Measurements from ENCODE around the gene B3GAT1. TPM values are rescaled to one million over a fixed set of nuclear protein-coding genes. Genes with fewer than 3 reads are reported as not detected.
"Not testable (repeated sequence)": the region's sequence is repeated elsewhere in the genome, so short reads cannot be mapped to it uniquely, and the experiment has no call there.

B3GAT1 gene
- polyA plus RNA-seq, 1 donor, result 2.0 TPM

- no CpG with 5 or more reads among the region's 5 CpGs for WGBS (ENCODE audit: insufficient coverage, low lambda C conversion rate)
These were observed 40.8 kb upstream of the B3GAT1 start for GRCh38 chr11:134452838-134453155.

DNA sequence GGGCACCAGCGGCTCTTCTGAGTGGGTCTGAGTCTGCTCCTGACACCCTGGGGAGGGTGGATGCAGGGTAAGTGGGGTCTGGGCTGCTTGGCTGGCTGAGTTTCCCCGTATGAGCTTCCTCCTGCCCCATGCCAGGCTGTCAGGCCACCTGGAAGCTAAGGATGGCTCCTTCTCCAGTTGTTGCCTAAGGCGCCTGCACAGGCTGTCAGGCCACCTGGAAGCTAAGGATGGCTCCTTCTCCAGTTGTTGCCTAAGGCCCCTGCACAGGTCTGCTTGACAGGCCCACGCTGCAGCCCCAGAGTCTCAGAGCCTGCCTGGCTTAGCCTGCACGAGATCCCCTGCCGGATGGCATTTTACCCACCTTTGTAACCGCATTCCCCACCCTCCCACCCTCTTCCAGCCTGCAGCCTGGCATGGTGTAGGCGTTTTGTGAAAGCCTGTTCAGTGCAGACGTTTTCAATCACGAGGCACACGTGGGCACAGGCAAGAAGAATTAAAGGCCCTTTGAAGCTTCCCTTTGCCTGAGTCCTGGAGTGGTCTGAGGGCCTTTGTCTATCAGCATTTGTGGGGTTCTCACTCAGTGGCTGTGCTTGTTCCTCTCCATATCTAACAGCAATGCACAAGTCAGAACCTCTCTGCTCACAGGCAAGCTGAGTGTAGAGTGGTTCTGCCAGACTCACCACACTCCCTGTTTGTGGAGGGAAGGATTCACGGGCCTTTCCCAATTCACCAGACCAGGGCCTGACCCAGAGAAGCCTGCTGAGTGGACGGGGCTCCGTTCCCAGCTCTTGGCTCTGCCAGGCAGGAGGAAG is 40.2 kb upstream of the B3GAT1 start:
- Histone ChIP-seq H3K36me3 (ENCODE audit: control insufficient read depth, insufficient read depth, low read length) (no peaks in the 10 kb centered on the region), H3K27ac (ENCODE audit: low read length) (no peak overlapping the region), H3K27me3 (ENCODE audit: control insufficient read depth, insufficient read depth, low read length) (peaks cover 3% of the 10 kb centered on the region), H3K4me3 (ENCODE audit: low read length) (no peak overlapping the region), H3K4me1 (ENCODE audit: control insufficient read depth, insufficient read depth, low read length) (no peaks in the 10 kb centered on the region), H3K9me3 (ENCODE audit: control insufficient read depth, low read depth, low read length) (no peaks in the 10 kb centered on the region)
- DNase-seq, result no peak
- WGBS (ENCODE audit: insufficient coverage, low lambda C conversion rate), result no CpG with 5 or more reads among the region's 14 CpGs

More at GRCh38 chr11:134452838-134453155, 40.8 kb upstream of the B3GAT1 start:
- Histone ChIP-seq H3K4me1 (ENCODE audit: control insufficient read depth, insufficient read depth, low read length) (no peaks in the 10 kb centered on the region), H3K9me3 (ENCODE audit: control insufficient read depth, low read depth, low read length) (peaks cover under 1% of the 10 kb centered on the region), H3K27me3 (ENCODE audit: control insufficient read depth, insufficient read depth, low read length) (no peaks in the 10 kb centered on the region), H3K36me3 (ENCODE audit: control insufficient read depth, insufficient read depth, low read length) (no peaks in the 10 kb centered on the region), H3K27ac (ENCODE audit: low read length) (no peak overlapping the region), H3K4me3 (ENCODE audit: low read length) (no peak overlapping the region)
- DNase-seq, result no peak

- H3K27ac ChIP-seq (ENCODE audit: low read length), result no peak overlapping the region
- no peaks in the 10 kb centered on the region for H3K9me3 ChIP-seq (ENCODE audit: control insufficient read depth, low read depth, low read length)
- H3K4me3 ChIP-seq (ENCODE audit: low read length), result no peak overlapping the region
- H3K4me1 ChIP-seq (ENCODE audit: control insufficient read depth, insufficient read depth, low read length), result no peaks in the 10 kb centered on the region
- DNase-seq, result no peak
- no peaks in the 10 kb centered on the region for H3K36me3 ChIP-seq (ENCODE audit: control insufficient read depth, insufficient read depth, low read length)
- peaks cover 3% of the 10 kb centered on the region for H3K27me3 ChIP-seq (ENCODE audit: control insufficient read depth, insufficient read depth, low read length)
- WGBS (ENCODE audit: insufficient coverage, low lambda C conversion rate), result no CpG with 5 or more reads among the region's 7 CpGs
These were observed 38.1 kb upstream of the B3GAT1 start for GRCh38 chr11:134450186-134450585.

GRCh38 chr11:134449713-134450112 is 37.7 kb upstream of the B3GAT1 start:
- no CpG with 5 or more reads among the region's 7 CpGs for WGBS (ENCODE audit: insufficient coverage, low lambda C conversion rate)
- peaks cover 3% of the 10 kb centered on the region for H3K27me3 ChIP-seq (ENCODE audit: control insufficient read depth, insufficient read depth, low read length)
- H3K36me3 ChIP-seq (ENCODE audit: control insufficient read depth, insufficient read depth, low read length), result no peaks in the 10 kb centered on the region
- H3K9me3 ChIP-seq (ENCODE audit: control insufficient read depth, low read depth, low read length), result no peaks in the 10 kb centered on the region
- H3K27ac ChIP-seq (ENCODE audit: low read length), result no peak overlapping the region
- H3K4me1 ChIP-seq (ENCODE audit: control insufficient read depth, insufficient read depth, low read length), result no peaks in the 10 kb centered on the region
- no peak overlapping the region for H3K4me3 ChIP-seq (ENCODE audit: low read length)
- DNase-seq, result no peak

GRCh38 chr11:134449051-134449450 is 37.0 kb upstream of the B3GAT1 start:
- Histone ChIP-seq H3K36me3 (ENCODE audit: control insufficient read depth, insufficient read depth, low read length) (no peaks in the 10 kb centered on the region), H3K4me1 (ENCODE audit: control insufficient read depth, insufficient read depth, low read length) (no peaks in the 10 kb centered on the region), H3K4me3 (ENCODE audit: low read length) (no peak overlapping the region), H3K9me3 (ENCODE audit: control insufficient read depth, low read depth, low read length) (no peaks in the 10 kb centered on the region), H3K27ac (ENCODE audit: low read length) (no peak overlapping the region), H3K27me3 (ENCODE audit: control insufficient read depth, insufficient read depth, low read length) (peaks cover 3% of the 10 kb centered on the region)
- no peak for DNase-seq
- no CpG with 5 or more reads among the region's 1 CpG for whole genome bisulfite sequencing (ENCODE audit: insufficient coverage, low lambda C conversion rate)

DNA sequence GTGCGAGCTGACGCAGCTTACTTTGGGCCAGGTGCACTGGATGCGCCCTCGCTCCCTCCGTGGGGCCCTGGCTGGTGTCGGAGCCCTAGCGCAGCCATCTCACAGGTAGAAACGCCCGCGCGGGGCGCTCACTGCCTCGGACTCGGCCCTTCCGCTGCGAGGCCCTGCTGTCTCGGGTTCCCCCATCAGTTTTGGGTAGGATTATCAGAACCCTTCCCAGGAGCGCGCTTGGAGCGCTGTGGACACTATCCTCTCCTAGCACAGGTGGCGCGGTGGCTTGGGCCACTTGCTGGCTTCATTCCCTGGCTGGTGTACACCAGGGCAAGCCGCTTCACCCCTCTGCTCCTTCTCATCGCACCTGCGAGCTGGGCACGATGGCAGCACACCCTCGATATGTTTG is 35.7 kb upstream of the B3GAT1 start:
- WGBS (ENCODE audit: insufficient coverage, low lambda C conversion rate), result no CpG with 5 or more reads among the region's 27 CpGs
- Histone ChIP-seq H3K36me3 (ENCODE audit: control insufficient read depth, insufficient read depth, low read length) (no peaks in the 10 kb centered on the region), H3K4me3 (ENCODE audit: low read length) (no peak overlapping the region), H3K4me1 (ENCODE audit: control insufficient read depth, insufficient read depth, low read length) (no peaks in the 10 kb centered on the region), H3K27me3 (ENCODE audit: control insufficient read depth, insufficient read depth, low read length) (peaks cover 3% of the 10 kb centered on the region), H3K27ac (ENCODE audit: low read length) (no peak overlapping the region), H3K9me3 (ENCODE audit: control insufficient read depth, low read depth, low read length) (no peaks in the 10 kb centered on the region)
- DNase-seq, result no peak

DNA sequence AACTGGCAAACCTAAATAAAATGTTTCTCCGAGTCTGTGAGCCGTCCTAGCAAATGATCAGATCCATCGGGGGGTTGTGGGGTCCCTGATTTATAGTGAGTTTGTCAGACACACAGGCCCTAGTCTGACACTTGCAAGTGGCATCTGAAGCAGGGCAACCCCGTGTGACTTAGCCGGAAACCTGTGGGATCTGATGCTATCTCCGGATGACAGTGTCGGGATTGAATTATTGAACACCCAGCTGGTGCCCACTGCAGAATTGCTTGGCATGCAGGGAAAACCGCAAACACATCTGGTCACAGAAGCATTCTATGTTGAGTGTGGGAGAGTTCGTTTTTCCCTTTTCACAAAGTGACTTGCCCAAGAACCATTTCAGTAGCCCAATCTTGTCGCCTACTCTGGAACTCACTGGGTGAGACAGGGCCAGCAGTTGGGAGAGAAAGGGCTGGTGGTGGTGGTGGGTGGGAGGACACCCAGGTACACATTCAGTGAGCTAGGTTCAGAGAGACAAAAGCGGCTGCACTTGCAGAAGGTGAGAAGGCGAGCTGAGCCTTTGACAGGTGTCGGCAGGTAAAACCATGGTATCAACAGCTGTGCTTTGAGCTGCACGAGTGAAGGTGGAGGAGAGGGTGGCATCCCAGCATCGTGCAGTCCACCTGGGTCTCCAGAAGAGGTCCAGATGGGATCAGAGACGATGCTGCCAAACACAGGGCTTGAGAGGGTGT is 33.7 kb upstream of the B3GAT1 start:
- WGBS (ENCODE audit: insufficient coverage, low lambda C conversion rate), result no CpG with 5 or more reads among the region's 16 CpGs
- H3K4me1 ChIP-seq (ENCODE audit: control insufficient read depth, insufficient read depth, low read length), result no peaks in the 10 kb centered on the region
- no peak for DNase-seq
- H3K4me3 ChIP-seq (ENCODE audit: low read length), result no peak overlapping the region
- H3K9me3 ChIP-seq (ENCODE audit: control insufficient read depth, low read depth, low read length), result no peaks in the 10 kb centered on the region
- H3K27ac ChIP-seq (ENCODE audit: low read length), result no peak overlapping the region
- H3K36me3 ChIP-seq (ENCODE audit: control insufficient read depth, insufficient read depth, low read length), result no peaks in the 10 kb centered on the region
- peaks cover 3% of the 10 kb centered on the region for H3K27me3 ChIP-seq (ENCODE audit: control insufficient read depth, insufficient read depth, low read length)

- H3K9me3 ChIP-seq (ENCODE audit: control insufficient read depth, low read depth, low read length); H3K27me3 ChIP-seq (ENCODE audit: control insufficient read depth, insufficient read depth, low read length); H3K4me1 ChIP-seq (ENCODE audit: control insufficient read depth, insufficient read depth, low read length); H3K4me3 ChIP-seq (ENCODE audit: low read length); H3K27ac ChIP-seq (ENCODE audit: low read length); DNase-seq; H3K36me3 ChIP-seq (ENCODE audit: control insufficient read depth, insufficient read depth, low read length): not testable (repeated sequence)
- 100% methylated on average over 1 of the region's 17 CpGs for WGBS (ENCODE audit: insufficient coverage, low lambda C conversion rate)
These were observed 32.4 kb upstream of the B3GAT1 start for GRCh38 chr11:134444160-134445108.

DNA sequence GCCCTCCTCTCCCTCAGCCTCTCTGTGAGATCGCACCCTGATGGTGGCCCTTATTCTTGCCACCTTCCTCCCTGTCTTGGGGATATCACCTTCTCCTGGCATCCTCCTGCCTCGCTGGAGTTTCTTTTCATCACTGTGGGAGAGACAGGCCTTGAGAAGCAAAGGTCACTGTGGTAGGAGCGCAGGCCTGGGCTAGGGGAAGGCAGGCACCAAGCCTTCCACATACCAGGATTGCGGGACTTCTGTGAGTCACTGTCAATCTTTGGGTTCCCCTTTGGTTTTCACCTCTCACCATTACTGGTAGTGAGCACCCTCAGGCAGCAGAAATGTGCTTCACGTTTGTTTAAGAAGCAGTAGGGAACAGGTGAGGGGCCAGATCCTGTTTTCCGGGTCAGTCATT is 31.2 kb upstream of the B3GAT1 start:
- Histone ChIP-seq H3K27ac (ENCODE audit: low read length) (no peak overlapping the region), H3K4me3 (ENCODE audit: low read length) (no peak overlapping the region), H3K9me3 (ENCODE audit: control insufficient read depth, low read depth, low read length) (no peaks in the 10 kb centered on the region), H3K27me3 (ENCODE audit: control insufficient read depth, insufficient read depth, low read length) (peaks cover 3% of the 10 kb centered on the region), H3K36me3 (ENCODE audit: control insufficient read depth, insufficient read depth, low read length) (no peaks in the 10 kb centered on the region), H3K4me1 (ENCODE audit: control insufficient read depth, insufficient read depth, low read length) (peaks cover 13% of the 10 kb centered on the region)
- 100% methylated on average over 1 of the region's 6 CpGs for WGBS (ENCODE audit: insufficient coverage, low lambda C conversion rate)
- no peak for DNase-seq

DNA sequence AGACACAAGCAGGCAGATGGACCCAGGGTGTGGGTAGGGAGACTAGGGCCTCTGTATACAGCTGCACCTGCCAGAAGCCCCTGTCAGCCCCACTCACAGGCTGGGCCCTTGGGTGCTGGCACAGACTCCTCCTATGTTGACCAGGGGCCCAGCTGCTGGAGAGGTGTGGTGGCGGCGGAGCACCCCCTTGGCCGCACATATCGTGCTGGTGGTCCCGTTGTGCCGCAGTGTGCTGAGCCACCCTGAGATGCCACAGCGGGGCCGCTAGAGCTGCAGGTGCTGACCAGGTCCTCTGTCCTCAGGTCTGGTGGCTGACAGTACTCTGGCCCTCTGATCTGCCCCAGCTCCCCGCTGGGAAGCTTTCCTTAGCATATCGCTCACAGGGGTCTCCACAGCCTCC is 30.2 kb upstream of the B3GAT1 start:
- Histone ChIP-seq H3K4me1 (ENCODE audit: control insufficient read depth, insufficient read depth, low read length) (peaks cover 16% of the 10 kb centered on the region), H3K36me3 (ENCODE audit: control insufficient read depth, insufficient read depth, low read length) (no peaks in the 10 kb centered on the region), H3K27ac (ENCODE audit: low read length) (no peak overlapping the region), H3K27me3 (ENCODE audit: control insufficient read depth, insufficient read depth, low read length) (no peaks in the 10 kb centered on the region), H3K9me3 (ENCODE audit: control insufficient read depth, low read depth, low read length) (no peaks in the 10 kb centered on the region), H3K4me3 (ENCODE audit: low read length) (no peak overlapping the region)
- WGBS (ENCODE audit: insufficient coverage, low lambda C conversion rate), result 60% methylated on average over 1 of the region's 10 CpGs
- no peak for DNase-seq
